Lung microvascular endothelial cell (primary cell): ENCODE data around the gene BARX2. TPM values are rescaled to one million over a fixed set of nuclear protein-coding genes. Genes with fewer than 3 reads are reported as not detected.
A peak's percentile ranks its signal among the peaks of the same experiment; 100 is the strongest.

ENCODE experiments used
- DNase-seq, 2 donors: peaks; one replicate each; pipeline versions ENCODE4 v3.0.0 to v3.0.0-alpha.2; 2010; ENCODE audit warnings: low read depth in 2 of 2
- total RNA-seq: library from RNA; depleted of rRNA; stranded (reverse); fragments of >200 nt; gene quantifications from 2 replicates; pipeline ENCODE4 v1.2.1, GENCODE V29; 2014

The BARX2 gene
- total RNA-seq, 1 donor from 2014 or later, result not detected

GRCh38 chr11:129396454-129396853 is 20.8 kb downstream of the BARX2 start:
- DNase-seq, result no peak

GRCh38 chr11:129402206-129403171 is 26.8 kb downstream of the BARX2 start:
- DNase-seq, result no peak

- DNase-seq, result no peak
These were observed 29.1 kb downstream of the BARX2 start for GRCh38 chr11:129404731-129405130.

GRCh38 chr11:129408865-129409444 is 33.3 kb downstream of the BARX2 start:
- DNase-seq, result no peak

GRCh38 chr11:129410395-129410960 is 34.8 kb downstream of the BARX2 start:
- DNase-seq, result peak in 1 of 2 donors; percentile 1

GRCh38 chr11:129412494-129412893 is 36.8 kb downstream of the BARX2 start:
- no peak for DNase-seq

GRCh38 chr11:129414144-129414872 is 38.7 kb downstream of the BARX2 start:
- no peak for DNase-seq

- DNase-seq, result no peak
These were observed 40.6 kb downstream of the BARX2 start for GRCh38 chr11:129416080-129416820.

GRCh38 chr11:129417458-129417857 is 41.8 kb downstream of the BARX2 start:
- DNase-seq, result no peak

GRCh38 chr11:129418039-129418438 is 42.4 kb downstream of the BARX2 start:
- DNase-seq, result peak in 1 of 2 donors; percentile 13

- no peak for DNase-seq
These were observed 43.7 kb downstream of the BARX2 start for GRCh38 chr11:129419386-129419785.

GRCh38 chr11:129423426-129423825 is 47.8 kb downstream of the BARX2 start:
- DNase-seq, result no peak

- DNase-seq, result no peak
These were observed 49.6 kb downstream of the BARX2 start for GRCh38 chr11:129425214-129425613.

GRCh38 chr11:129426038-129426437 is 50.4 kb downstream of the BARX2 start:
- DNase-seq, result no peak

GRCh38 chr11:129426776-129427175 is 51.1 kb downstream of the BARX2 start:
- no peak for DNase-seq

- DNase-seq, result no peak
These were observed 51.7 kb downstream of the BARX2 start for GRCh38 chr11:129427376-129427775.

- DNase-seq, result no peak
These were observed 52.3 kb downstream of the BARX2 start for GRCh38 chr11:129427816-129428406.

- DNase-seq, result no peak
These were observed 52.9 kb downstream of the BARX2 start for GRCh38 chr11:129428557-129428956.

- no peak for DNase-seq
These were observed 59.2 kb downstream of the BARX2 start for GRCh38 chr11:129434641-129435498.
